HG02759 (cell line): ENCODE data around the gene CCDC177.

ENCODE experiments used
- ATAC-seq: cut with Tn5 transposase; IDR thresholded peaks from one replicate; pipeline ENCODE4 v1.9.1; 2021; ENCODE audit warnings: mild to moderate bottlenecking, moderate library complexity; ENCODE audit not compliant: unreplicated experiment

Gene CCDC177

DNA sequence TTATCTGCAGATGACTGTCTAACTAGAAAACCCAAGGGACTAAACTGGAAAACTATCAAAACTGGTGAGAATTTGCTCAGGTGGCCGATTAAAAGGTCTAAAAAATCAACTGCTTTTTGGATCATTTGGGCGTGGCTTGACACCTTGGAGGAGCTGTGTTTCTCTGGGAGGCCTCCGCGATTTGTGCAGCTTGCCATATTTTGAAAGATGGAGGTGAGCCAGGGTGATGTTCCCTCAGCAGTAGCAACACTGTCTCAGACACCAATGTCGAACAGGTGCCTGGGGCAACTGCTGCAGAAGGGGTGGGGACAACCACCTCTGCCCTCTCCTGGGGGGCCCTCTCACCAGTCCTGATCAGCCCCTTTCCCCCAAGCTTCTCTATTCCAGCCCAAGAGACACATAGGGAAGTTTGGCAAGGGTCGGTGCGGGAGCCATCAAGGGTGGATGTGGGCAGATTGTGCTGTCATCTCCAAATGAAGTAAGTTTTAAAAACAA lies 3.8 kb downstream of the CCDC177 start:
- no peak for ATAC-seq

DNA sequence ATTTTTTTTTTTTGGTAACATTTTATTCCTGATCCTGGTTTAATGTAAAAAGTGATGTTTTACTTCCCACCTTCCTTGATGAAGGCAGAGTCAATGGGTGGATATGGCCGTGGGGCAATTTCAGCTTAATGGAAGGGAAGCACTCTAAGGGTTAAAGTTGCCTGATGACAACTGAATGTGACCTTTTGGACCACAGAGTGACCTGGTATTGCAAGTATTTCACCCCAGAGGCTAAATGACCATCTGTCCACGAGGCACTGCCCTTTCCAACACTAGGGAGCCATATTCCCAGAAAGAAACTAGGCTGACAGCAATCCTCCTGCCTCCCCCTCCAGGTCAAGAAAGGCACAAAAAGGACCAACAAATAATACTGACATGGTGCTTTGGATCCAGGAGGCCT lies 4.8 kb downstream of the CCDC177 start:
- ATAC-seq: no peak

DNA sequence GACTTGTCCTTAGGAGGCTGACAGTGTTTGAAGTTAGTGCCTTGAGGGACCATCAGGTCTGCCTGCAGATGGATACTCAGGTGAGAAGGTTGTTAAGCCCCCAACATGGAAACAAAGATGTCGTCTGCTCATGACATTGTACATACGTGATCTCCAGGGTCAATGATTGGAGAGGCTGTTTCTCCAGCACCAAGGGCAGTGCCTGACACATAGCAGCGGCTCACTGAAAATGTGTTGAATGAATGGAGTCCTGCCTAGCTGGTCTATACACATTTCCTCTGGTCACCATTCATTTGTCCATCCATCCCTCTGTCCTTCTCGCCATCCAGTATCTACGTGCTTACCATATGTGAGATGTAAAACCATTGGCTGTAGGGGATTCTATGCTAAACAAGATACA lies 7.1 kb downstream of the CCDC177 start:
- no peak for ATAC-seq

- ATAC-seq: no peak
These were observed 12.8 kb downstream of the CCDC177 start for GRCh38 chr14:69561893-69562292.

GRCh38 chr14:69560826-69561225 lies 13.8 kb downstream of the CCDC177 start:
- no peak for ATAC-seq

DNA sequence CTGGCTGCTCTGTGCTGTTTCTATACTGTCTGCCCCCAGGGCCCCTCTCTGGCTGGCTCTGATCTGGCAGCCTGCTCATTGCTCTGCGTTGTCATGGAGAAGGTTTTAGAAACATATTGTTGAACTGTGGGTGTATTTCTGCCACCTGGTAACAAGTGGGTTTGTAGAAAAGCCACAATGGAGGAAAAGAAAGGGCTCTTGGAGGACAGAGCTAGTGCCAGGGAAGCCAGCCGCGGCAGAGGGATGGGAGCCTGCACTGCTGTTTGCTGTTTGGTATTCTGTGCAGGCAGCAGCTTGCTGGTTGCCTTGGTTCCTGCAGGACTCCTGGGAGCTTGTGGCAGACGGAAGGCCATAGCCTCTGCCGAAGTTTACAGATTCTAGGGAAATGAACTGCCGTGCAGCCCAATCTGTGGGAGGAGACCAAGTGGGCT lies 15.1 kb downstream of the CCDC177 start:
- no peak for ATAC-seq

- ATAC-seq: no peak
These were observed 15.9 kb downstream of the CCDC177 start for GRCh38 chr14:69558774-69559173.

DNA sequence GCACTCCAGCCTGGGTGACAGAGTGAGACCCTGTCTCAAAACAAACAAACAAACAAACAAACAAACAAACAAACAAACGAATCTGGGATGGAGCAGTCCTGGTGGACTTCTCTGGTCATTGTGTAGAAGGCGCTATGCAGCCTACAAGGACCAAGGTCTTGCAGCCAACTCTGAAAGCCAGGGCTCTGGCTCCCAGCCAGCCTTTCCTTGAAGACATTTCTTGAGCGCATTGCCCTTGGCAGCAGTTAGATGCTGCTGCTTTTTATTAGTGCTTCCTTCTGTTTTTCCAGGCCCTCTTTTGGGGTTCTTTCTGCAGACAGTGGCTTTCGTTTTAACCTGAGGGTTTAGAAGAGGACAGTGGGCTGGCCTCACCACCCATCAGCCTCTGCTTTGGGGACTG lies 20.2 kb downstream of the CCDC177 start:
- ATAC-seq: no peak

- no peak for ATAC-seq
These were observed 21.4 kb downstream of the CCDC177 start for GRCh38 chr14:69553252-69553651.

DNA sequence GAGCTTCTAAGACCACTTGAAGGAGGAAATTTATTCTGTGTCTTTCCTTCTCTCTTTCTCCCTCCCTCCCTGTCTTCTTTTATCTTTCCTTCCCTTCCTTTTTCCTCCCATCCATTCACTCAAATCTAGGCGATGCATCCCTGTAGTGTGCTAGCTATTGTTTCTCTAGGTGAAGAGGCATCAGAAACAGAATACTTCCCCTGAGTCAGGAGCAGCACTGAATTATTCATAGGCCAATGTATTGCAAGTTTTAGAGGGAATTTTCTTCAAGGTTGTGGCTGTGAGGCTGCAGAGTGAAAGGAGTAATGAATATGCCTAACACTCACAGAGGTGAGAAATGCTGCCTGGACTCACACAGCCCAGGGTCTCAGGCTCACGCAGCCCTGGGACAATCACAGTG lies 23.2 kb downstream of the CCDC177 start:
- ATAC-seq: no peak

DNA sequence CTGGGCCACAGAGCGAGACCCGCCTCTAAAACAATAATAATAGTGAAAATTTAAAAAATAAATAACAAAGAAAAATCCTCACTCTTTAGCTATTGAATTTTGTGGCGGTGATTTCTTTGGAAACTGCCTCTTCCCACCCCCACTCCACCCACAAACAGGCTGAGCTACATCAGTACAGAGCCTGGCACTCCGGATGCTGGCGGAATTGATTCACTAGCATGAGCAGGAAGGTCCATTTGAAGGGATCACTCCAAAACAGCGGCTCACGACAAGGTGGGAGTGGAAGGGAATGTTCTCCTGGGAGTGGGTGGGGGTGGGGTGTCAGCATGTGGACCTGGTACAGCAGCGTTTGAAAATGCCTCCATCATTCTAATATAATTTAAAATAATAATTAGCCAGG lies 26.1 kb downstream of the CCDC177 start:
- no peak for ATAC-seq

GRCh38 chr14:69547701-69548348 lies 26.8 kb downstream of the CCDC177 start:
- ATAC-seq: no peak

DNA sequence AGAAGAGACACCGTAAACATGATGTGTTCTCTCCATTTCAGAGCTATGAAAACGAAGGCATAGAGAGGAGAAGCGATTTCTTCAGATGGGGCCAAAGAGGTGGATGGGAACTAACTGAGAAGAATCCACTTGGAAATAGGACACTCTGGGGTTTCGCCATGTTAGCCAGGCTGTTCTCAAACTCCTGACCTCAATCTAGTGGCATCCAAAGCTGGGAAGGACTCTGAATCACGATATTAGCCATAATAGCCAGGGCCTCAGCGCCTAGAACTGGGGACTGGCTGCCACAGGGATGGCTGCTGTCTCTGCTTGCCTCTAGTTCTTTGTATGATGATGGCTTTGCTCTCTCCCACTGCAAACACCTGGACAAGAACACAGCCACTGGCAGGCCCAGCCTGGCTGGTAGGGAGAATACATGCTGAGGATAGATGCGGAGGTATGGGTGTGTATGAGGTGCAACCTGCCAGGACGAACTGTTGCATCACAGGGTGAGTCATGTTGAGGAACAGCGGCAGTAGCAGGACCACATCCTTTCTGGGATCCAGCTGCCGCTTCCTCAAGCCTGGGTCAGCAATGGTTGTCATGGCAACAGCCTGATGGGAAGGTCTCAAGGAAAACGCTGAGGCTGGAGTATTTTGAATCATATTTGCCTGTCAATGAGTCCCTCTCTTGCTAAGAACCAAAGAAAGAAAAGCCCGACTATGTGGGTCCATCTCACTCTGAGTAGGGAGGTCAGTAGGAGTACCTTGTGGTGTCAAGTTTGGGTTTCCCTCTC lies 31.1 kb downstream of the CCDC177 start:
- ATAC-seq: no peak

GRCh38 chr14:69542311-69542710 lies 32.4 kb downstream of the CCDC177 start:
- ATAC-seq: no peak

GRCh38 chr14:69540654-69541335 lies 33.9 kb downstream of the CCDC177 start:
- ATAC-seq: no peak

GRCh38 chr14:69539631-69540410 lies 34.9 kb downstream of the CCDC177 start:
- no peak for ATAC-seq

DNA sequence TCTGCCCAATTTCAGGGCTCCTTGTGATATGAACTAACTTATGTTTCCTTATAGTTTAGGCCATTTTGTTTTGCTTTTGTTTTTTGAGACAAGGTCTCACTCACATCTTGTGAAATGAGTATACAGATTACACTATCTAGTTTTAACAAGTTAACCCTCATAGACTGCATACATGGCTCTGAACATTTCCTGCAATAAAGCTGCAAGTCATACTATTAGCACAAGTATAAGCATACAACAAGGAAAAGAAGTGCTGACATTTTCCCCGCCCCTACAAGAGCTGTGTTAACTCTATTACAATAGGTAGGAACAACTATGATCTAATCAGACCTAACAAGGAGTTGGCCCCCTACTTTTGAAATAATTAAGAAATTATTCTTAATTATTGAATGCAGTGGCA lies 35.9 kb downstream of the CCDC177 start:
- ATAC-seq: no peak

DNA sequence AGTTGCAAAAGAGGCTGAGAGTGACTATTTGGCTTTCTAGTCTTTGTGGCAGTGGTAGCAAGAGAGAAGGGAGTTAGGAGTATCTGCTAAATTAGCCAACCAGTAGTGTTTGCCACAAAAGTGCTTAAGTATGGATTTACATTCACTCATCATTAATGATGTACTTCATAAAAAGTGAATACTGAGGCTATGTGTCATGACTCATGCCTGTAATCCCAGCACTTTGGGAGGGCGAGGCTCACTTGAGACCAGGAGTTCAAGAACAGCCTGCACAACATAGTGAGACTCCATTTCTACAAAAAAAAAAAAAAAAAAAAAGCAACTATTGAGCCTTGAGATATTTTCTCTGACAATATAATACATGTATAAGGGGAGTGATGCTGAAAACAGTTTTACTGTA lies 36.8 kb downstream of the CCDC177 start:
- ATAC-seq: no peak

- ATAC-seq: no peak
These were observed 37.7 kb downstream of the CCDC177 start for GRCh38 chr14:69536971-69537370.

GRCh38 chr14:69535230-69535848 lies 39.3 kb downstream of the CCDC177 start:
- ATAC-seq: no peak
